Smooth muscle cell (in vitro differentiated cells): ENCODE measurements around the gene GABBR2. TPM values are rescaled to one million over a fixed set of nuclear protein-coding genes. Genes with fewer than 3 reads are reported as not detected.

Experiments
- DNase-seq: peaks from one replicate; lab custom pipeline; 2025; ENCODE audit not compliant: unreplicated experiment; lab: John Stamatoyannopoulos, UW
- H2AFZ ChIP-seq: fragments of 200-600 bp; sonication (generic); 2 replicates; pipeline ENCODE4 v1.6.0; 2016; ENCODE audit warnings: antibody characterized with exemption, low read depth, mild to moderate bottlenecking
- H3F3A ChIP-seq: fragments of 200-600 bp; sonication (generic); 2 replicates; pipeline ENCODE4 v1.6.0; 2017; ENCODE audit warnings: antibody characterized with exemption, low read depth
- H3K27ac ChIP-seq: fragments of 200-600 bp; sonication (generic); 2 replicates; pipeline ENCODE4 v1.5.1; 2016; ENCODE audit warnings: low read depth, mild to moderate bottlenecking
- H3K27me3 ChIP-seq: fragments of 200-600 bp; sonication (generic); 2 replicates; pipeline ENCODE4 v1.6.1; 2016; ENCODE audit warnings: low read depth, mild to moderate bottlenecking
- H3K36me3 ChIP-seq: fragments of 200-600 bp; sonication (generic); 2 replicates; pipeline ENCODE4 v1.5.1; 2016; ENCODE audit warnings: low read depth
- H3K4me1 ChIP-seq: fragments of 200-600 bp; sonication (generic); 2 replicates; pipeline ENCODE4 v1.5.1; 2016; ENCODE audit warnings: low read depth
- H3K4me2 ChIP-seq: fragments of 200-600 bp; sonication (generic); 2 replicates; pipeline ENCODE4 v1.6.0; 2016; ENCODE audit warnings: mild to moderate bottlenecking
- H3K4me3 ChIP-seq: fragments of 200-600 bp; sonication (generic); 2 replicates; pipeline ENCODE4 v1.5.1; 2016; ENCODE audit warnings: mild to moderate bottlenecking
- H3K79me2 ChIP-seq: fragments of 200-600 bp; sonication (generic); 2 replicates; pipeline ENCODE4 v1.6.0; 2016; ENCODE audit warnings: low read depth, mild to moderate bottlenecking
- H3K9ac ChIP-seq: fragments of 200-600 bp; sonication (generic); 2 replicates; pipeline ENCODE4 v1.6.0; 2016; ENCODE audit warnings: low read depth
- H3K9me3 ChIP-seq: fragments of 200-600 bp; sonication (generic); replicated peaks from 2 replicates; pipeline ENCODE4 v1.5.1; 2016; ENCODE audit warnings: low read depth
- H4K20me1 ChIP-seq: fragments of 200-600 bp; sonication (generic); 2 replicates; pipeline ENCODE4 v1.6.0; 2016; ENCODE audit warnings: low read depth
- WGBS: methylation state at CpG from one replicate; pipeline ENCODE4 v1.1.7; 2016; ENCODE audit warnings: low lambda C conversion rate; 5-methylcytosine and 5-hydroxymethylcytosine counted together
- polyA plus RNA-seq: library from polyadenylated mRNA; unstranded; fragments of >200 nt; fragmentation: Nextera tagmentation; extraction: Ambion mirVana; gene quantifications from 2 replicates; pipeline ENCODE4 v1.2.1, GENCODE V29; 2016
- total RNA-seq: library from RNA; depleted of rRNA; stranded (reverse); fragments of >200 nt; gene quantifications from 2 replicates; pipeline ENCODE4 v1.2.3, GENCODE V29; 2014
- TF ChIP-seq, protein P1 (sequence below): fragments of 200-600 bp; sonication (generic); IDR thresholded peaks from 2 replicates; pipeline ENCODE4 v1.5.1; 2017; ENCODE audit warnings: borderline replicate concordance, mild to moderate bottlenecking, antibody characterized with exemption; ENCODE audit not compliant: insufficient read depth, poor library complexity, severe bottlenecking

Gene GABBR2
- total and polyA plus RNA-seq, 2 experiments from 2014 or later: 0.25 TPM; not detected in 1

DNA sequence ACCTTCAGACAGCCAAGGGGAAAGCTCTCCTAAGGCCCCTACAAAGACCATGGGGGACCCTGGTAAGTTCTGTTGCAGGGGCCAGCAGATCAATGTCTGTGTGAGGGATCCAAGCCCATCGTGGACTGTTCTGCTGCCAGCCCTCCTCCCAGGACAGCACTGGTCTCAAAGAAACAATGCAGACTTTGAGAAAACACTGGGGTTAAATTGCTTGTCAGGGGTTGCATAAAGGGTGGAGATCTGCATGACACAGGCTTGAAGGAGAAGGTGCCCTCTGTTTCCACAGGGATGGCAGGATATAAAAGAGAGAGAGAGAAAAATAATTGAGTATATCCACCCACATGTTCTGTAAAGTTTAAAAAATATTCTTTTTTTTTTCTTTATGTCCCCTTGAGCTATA lies 295.7 kb downstream of the GABBR2 start:
- TF ChIP-seq, protein P1, sequence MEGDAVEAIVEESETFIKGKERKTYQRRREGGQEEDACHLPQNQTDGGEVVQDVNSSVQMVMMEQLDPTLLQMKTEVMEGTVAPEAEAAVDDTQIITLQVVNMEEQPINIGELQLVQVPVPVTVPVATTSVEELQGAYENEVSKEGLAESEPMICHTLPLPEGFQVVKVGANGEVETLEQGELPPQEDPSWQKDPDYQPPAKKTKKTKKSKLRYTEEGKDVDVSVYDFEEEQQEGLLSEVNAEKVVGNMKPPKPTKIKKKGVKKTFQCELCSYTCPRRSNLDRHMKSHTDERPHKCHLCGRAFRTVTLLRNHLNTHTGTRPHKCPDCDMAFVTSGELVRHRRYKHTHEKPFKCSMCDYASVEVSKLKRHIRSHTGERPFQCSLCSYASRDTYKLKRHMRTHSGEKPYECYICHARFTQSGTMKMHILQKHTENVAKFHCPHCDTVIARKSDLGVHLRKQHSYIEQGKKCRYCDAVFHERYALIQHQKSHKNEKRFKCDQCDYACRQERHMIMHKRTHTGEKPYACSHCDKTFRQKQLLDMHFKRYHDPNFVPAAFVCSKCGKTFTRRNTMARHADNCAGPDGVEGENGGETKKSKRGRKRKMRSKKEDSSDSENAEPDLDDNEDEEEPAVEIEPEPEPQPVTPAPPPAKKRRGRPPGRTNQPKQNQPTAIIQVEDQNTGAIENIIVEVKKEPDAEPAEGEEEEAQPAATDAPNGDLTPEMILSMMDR: no peak
- Histone ChIP-seq H3K27me3 (no peaks in the 10 kb centered on the region), H3K36me3 (no peaks in the 10 kb centered on the region), H3K9ac (no peak overlapping the region), H4K20me1 (no peaks in the 10 kb centered on the region), H3K9me3 (no peaks in the 10 kb centered on the region), H3K4me2 (no peak overlapping the region), H2AFZ (no peak overlapping the region), H3K79me2 (no peaks in the 10 kb centered on the region), H3K4me3 (no peak overlapping the region), H3K27ac (no peak overlapping the region), H3F3A (no peaks in the 10 kb centered on the region), H3K4me1 (no peaks in the 10 kb centered on the region)
- DNase-seq: no peak
- 72% methylated on average over 1 of the region's 1 CpG for WGBS

DNA sequence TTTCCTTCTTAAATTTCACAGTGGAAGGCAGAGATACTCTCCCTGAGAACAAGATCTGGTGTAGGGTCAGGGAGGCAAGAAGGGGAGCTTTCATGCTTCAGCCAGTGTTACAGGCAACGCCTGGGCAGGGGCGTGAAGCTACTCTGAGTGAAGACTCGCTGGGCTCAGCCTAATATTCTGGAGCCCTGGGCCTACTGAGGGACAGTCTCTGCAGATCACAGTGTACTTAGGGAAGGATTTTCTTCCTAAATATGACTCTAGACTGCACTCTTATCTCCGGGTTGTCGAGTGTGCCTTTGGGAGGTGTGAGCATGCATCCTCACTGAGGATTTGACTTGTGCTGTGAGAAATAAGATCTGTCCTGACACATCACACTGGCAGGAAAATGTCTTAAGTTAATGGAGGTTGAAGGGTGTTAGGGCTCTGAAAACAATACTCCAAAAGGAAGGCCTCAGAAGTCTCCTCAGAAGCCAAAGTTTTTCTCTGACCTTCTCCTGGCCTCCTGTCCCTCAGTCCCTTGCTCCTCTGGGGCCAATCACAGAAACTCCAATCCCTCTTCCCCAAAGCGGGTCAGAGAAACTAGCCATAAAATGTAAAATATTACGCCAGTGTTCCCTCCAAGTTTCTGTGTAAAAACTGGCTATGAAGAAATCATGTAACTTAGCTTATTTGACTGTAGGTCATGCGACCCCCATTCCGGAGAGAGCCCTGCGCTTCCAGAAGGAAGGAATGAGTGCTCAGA lies 296.5 kb downstream of the GABBR2 start:
- Histone ChIP-seq H3K27me3 (no peaks in the 10 kb centered on the region), H3K9me3 (no peaks in the 10 kb centered on the region), H4K20me1 (no peaks in the 10 kb centered on the region), H3K4me2 (no peak overlapping the region), H3K9ac (no peak overlapping the region), H3K36me3 (no peaks in the 10 kb centered on the region), H3F3A (no peaks in the 10 kb centered on the region), H3K4me3 (no peak overlapping the region), H3K27ac (no peak overlapping the region), H3K4me1 (no peaks in the 10 kb centered on the region), H3K79me2 (no peaks in the 10 kb centered on the region), H2AFZ (no peak overlapping the region)
- TF ChIP-seq, protein P1: no peak
- DNase-seq: no peak
- 87% methylated on average over 10 of the region's 10 CpGs for WGBS

DNA sequence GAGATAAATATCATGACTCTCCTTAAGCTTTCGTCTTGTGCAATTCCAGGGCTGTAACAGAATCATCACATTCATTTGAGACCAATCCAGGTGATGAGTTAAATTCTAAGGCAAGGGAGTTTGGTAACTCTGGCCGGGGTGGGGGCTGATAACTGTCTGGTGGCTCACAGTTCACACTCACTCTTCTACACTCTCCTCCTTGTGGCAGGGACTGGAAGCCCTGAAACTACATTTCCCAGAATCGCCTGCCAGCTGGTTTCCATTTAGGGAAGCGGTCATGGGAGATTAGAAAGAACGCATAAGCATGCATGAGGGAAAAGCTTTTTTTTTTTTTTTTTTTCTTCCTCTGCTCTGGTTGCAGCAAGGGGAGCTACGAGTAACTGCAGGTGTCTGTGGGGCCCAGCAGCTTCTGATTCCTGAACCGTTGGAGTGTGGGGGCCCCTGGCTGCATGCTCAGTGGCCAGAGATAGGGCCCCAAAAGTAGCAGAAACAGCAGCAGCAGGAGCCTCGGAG lies 298.5 kb downstream of the GABBR2 start:
- no peak for DNase-seq
- H2AFZ ChIP-seq: no peak overlapping the region
- H3K79me2 ChIP-seq: no peaks in the 10 kb centered on the region
- H3K27ac ChIP-seq: no peak overlapping the region
- H3K36me3 ChIP-seq: no peaks in the 10 kb centered on the region
- 34% methylated on average over 8 of the region's 8 CpGs for WGBS
- no peak overlapping the region for H3K4me3 ChIP-seq
- TF ChIP-seq, protein P1: peak; percentile 12
- no peaks in the 10 kb centered on the region for H3K4me1 ChIP-seq
- H3K27me3 ChIP-seq: no peaks in the 10 kb centered on the region
- no peak overlapping the region for H3K4me2 ChIP-seq
- no peaks in the 10 kb centered on the region for H3F3A ChIP-seq
- no peaks in the 10 kb centered on the region for H4K20me1 ChIP-seq
- no peak overlapping the region for H3K9ac ChIP-seq
- H3K9me3 ChIP-seq: no peaks in the 10 kb centered on the region

DNA sequence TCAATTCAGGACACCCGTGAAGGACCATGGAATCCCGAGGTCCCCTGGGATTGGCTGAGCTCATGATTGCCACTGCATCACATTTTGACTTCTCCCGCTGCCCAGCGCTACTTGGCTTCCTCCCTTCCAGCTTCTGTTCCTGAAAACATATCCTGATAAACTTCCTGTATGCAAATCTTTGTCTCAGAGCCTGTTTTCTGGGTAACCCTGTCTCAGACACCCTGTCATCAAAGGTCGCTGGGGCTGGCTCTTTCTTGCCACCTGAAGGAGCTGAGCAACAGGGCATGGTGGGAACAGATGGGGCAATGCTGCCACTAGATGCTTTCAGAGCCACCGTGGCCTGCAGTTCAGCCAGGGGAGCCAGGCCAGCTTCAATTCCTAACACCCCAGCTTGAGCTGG lies 299.0 kb downstream of the GABBR2 start:
- H2AFZ ChIP-seq: no peak overlapping the region

More for the DNA sequence above, 299.0 kb downstream of the GABBR2 start:
- Histone ChIP-seq H3K36me3 (no peaks in the 10 kb centered on the region), H3K9ac (no peak overlapping the region), H3K9me3 (no peaks in the 10 kb centered on the region), H3K4me3 (no peak overlapping the region), H3K27ac (no peak overlapping the region), H4K20me1 (no peaks in the 10 kb centered on the region), H3K79me2 (no peaks in the 10 kb centered on the region), H3F3A (no peaks in the 10 kb centered on the region), H3K4me2 (no peak overlapping the region), H3K4me1 (no peaks in the 10 kb centered on the region), H3K27me3 (no peaks in the 10 kb centered on the region)
- WGBS: 81% methylated on average over 6 of the region's 6 CpGs
- TF ChIP-seq, protein P1: no peak
- no peak for DNase-seq
